ENCODE measurements around the gene CCP110.

CCP110 gene

DNA sequence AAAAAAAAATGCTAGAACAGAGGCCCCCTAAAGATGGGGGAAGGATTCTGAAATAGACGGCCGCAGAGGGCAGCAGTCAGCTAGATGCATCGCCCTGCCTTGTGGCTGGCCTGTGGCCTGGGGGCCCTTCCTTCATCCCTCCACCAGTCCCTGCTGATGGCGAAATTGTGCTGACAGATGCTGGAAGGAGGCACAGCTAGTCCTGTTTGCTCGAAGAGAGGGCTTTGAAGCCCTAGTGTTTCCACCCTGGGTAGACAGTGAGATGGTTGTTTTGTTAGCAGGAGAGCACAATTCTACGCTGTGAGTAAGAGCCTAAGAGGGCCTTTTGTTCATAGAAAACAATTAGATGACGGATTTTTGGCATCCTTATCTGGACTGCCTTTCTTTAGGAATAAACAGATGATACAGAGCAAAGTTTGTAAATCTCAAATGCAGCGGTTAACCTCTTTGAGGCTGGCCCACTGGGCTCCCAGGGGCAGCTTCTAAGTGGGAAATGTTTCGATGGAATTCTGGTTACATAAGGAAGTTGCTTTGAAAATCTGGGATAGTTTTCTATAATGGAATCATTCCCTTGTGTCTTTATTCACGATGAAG, 54.7 kb downstream of the CCP110 start:
- ATAC-seq (replicated peaks) = no peak
- Mint-ChIP-seq H3K4me3 (no peak overlapping the region), H3K27ac (no peak overlapping the region), H3K9me3 (no peaks in the 10 kb centered on the region), H3K27me3 (no peaks in the 10 kb centered on the region), H3K4me1 (ENCODE audit: low read depth in 2 of 2) (no peaks in the 10 kb centered on the region), H3K36me3 (ENCODE audit: insufficient read depth) (peaks cover 65% of the 10 kb centered on the region)
- no peak for DNase-seq

DNA sequence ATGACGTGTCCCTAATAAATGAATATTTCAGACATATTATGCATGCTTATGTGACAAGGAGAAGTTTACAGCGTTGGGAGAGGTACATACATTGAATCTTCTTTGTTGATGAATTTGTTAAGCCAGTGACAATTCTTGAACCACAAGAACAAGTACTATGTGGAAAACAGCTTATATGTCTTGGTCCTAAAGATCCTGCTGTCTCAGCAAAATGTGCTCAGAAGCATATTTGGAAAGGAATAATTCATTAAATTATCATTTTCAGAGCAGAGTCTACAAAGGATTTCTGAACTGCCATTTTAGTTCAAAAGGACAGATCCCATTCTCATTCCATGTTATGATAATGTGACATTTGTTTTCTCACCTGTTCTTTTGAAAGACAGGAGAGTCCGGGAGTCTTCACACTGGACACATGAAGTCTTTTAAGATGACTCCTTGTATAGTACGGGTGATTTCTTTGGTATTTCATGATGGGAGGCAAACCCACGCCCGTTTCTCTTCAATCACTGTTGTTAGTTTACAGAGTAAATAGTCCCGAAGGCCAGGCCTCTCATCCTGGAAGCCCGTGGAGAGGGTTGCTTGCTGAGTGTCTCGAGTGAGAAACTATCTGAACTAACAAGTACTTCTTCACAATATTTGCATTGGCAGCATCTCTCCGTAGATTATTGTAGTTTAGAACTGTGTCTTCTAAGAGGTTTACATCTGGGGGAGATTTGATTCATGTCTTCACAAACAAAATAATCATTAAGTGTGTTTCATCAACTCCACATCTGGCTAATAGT, 58.5 kb downstream of the CCP110 start:
- Mint-ChIP-seq H3K4me1 (ENCODE audit: low read depth in 2 of 2) (no peaks in the 10 kb centered on the region), H3K9me3 (no peaks in the 10 kb centered on the region), H3K4me3 (no peak overlapping the region), H3K27me3 (no peaks in the 10 kb centered on the region), H3K27ac (no peak overlapping the region), H3K36me3 (ENCODE audit: insufficient read depth) (peaks cover 51% of the 10 kb centered on the region)
- DNase-seq = no peak
- no peak for ATAC-seq (replicated peaks)

DNA sequence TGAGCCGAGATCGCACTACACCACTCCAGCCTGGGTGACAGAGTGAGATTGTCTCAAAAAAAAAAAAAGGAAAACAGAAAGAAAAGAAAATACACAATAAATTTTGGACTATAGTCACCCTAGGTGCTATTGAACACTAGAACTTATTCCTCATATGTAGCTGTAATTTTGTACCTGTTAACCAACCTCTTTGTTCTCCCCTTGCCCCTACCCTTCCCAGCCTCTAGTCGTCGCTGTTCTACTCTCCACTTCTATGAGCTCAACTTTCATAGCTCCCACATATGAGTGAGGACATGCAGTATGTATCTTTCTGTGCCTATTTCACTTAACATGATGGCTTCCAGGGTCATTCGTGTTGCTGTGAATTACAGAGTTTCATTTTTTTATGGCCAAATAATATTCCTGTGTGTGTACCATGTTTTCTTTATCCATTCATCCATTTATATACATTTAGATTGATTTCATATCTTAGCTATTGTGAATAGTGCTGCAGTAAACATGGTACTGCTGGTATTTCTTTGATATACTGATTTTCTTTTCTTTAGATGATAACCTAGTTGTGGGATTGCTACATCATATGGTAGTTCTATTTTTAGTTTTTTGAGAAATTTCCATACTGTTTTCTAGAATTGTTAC, 60.0 kb downstream of the CCP110 start:
- H3K27me3 Mint-ChIP-seq = no peaks in the 10 kb centered on the region
- DNase-seq (peak in 2 of 3 experiments; percentile 5 to 6), ATAC-seq (replicated peaks) (peak; percentile 54)
- no peak overlapping the region for H3K27ac Mint-ChIP-seq
- no peaks in the 10 kb centered on the region for H3K4me1 Mint-ChIP-seq (ENCODE audit: low read depth in 2 of 2)
- H3K36me3 Mint-ChIP-seq (ENCODE audit: insufficient read depth) = peaks cover 56% of the 10 kb centered on the region
- H3K9me3 Mint-ChIP-seq = no peaks in the 10 kb centered on the region
- no peak overlapping the region for H3K4me3 Mint-ChIP-seq

DNA sequence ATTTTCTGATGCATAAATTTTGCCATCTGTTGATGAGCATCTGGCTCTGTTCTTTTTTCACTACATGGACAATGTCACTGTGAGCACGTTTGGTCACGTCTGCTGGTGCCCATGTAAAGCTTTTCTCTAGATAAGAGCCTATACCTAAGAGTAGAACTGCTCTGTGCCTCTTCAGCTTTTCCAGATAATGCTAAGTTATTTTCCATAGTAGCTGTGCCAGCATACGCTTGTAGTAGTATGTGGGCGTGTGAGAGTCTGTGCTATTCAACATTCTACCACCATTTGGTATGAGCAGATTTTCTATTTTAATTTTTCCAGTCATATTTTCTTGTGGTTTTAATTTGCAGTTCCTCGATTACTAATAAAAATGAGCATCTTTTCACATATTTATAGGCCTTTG, 64.9 kb downstream of the CCP110 start:
- DNase-seq (no peak), ATAC-seq (replicated peaks) (no peak)
- H3K4me1 Mint-ChIP-seq (ENCODE audit: low read depth in 2 of 2) = no peaks in the 10 kb centered on the region
- no peaks in the 10 kb centered on the region for H3K9me3 Mint-ChIP-seq
- no peaks in the 10 kb centered on the region for H3K27me3 Mint-ChIP-seq
- H3K4me3 Mint-ChIP-seq = no peak overlapping the region
- H3K36me3 Mint-ChIP-seq (ENCODE audit: insufficient read depth) = peaks cover 53% of the 10 kb centered on the region
- H3K27ac Mint-ChIP-seq = no peak overlapping the region

DNA sequence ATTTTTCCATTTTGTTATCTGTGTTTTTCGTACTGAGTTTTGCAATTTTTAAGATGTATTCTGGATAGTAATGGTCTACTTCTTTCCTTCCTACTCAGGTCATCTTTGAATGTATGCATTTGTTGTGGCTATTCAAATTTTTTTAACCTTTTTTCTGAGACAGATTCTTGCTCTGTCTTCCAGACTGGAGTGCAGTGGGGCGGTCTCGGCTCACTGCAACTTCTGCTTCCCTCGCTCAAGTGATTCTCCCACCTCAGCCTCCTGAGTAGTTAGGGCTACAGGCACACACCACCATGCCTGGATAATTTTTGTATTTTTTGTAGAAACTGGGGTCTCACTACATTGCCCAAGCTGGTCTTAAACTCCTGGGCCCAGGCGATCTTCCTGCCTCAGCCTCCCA, 65.4 kb downstream of the CCP110 start:
- Mint-ChIP-seq H3K36me3 (ENCODE audit: insufficient read depth) (peaks cover 54% of the 10 kb centered on the region), H3K4me3 (no peak overlapping the region), H3K27me3 (no peaks in the 10 kb centered on the region), H3K9me3 (no peaks in the 10 kb centered on the region), H3K4me1 (ENCODE audit: low read depth in 2 of 2) (no peaks in the 10 kb centered on the region), H3K27ac (no peak overlapping the region)
- DNase-seq (no peak), ATAC-seq (replicated peaks) (no peak)

DNA sequence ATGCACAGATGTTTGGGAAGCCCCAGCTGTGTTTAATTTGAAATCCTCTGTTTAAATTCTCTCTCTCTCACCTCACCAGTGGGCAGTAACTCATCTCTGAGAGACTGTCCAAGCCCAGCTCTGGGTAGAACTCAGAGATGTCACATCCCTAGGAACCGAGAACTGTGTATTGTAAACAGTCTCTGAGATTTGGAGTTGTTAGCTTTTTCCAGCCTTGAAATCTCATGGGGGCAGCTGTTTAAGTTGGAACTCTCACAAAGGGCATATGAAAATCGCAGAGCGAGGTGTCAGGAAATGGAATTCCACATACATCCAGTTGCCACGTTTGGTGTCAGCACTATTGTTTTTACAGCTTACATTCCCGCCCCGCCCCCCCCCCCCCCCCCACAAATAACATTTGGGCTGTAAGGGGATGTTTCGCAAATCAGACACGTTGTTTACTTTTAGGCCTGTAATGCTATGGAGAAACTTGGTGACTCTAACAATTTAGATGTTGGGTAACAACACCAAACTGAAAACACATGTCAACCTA, 66.1 kb downstream of the CCP110 start:
- Mint-ChIP-seq H3K27ac (no peak overlapping the region), H3K9me3 (no peaks in the 10 kb centered on the region), H3K36me3 (ENCODE audit: insufficient read depth) (peaks cover 57% of the 10 kb centered on the region), H3K4me3 (no peak overlapping the region), H3K27me3 (no peaks in the 10 kb centered on the region), H3K4me1 (ENCODE audit: low read depth in 2 of 2) (no peaks in the 10 kb centered on the region)
- ATAC-seq (replicated peaks) (no peak), DNase-seq (no peak)

DNA sequence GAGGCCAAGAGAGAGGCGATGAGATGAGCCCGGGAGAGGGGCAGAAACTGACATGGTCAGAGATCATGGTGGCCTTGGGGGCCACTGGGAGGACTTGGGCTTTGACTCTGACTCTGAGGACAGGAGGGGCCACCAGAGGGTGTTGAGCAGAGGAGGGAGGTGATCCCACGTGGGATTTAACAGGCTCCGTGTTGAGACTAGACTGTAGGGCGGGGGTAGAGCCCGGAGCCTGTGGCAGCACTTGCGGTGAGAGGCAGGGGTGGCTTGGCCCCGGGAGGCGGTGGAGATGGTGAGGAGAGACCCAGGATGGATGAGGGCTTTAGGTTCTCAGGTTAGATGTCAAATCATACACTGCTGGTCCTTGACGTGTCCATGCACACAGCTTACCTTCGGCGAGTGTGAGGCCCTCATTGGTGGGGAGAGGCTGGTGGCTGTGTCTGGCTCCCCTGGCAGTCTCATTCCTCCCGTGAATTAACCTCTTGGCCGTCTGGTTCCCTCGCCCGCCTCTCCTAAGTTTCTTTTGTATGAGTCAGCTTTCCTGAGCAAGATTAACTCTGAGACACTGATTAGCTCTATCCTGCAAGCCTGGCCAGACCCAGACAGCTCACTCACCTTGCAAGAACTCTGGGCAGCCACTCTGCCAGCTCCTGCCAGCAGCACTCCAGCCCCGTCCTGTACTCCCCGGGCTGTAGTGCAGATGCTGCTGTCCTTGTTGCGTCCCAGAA, 71.5 kb downstream of the CCP110 start:
- peaks cover 38% of the 10 kb centered on the region for H3K36me3 Mint-ChIP-seq (ENCODE audit: insufficient read depth)
- DNase-seq (no peak), ATAC-seq (replicated peaks) (no peak)
- H3K4me1 Mint-ChIP-seq (ENCODE audit: low read depth in 2 of 2) = peaks cover 0 to 5% of the 10 kb centered on the region in 2 donors
- H3K27me3 Mint-ChIP-seq = no peaks in the 10 kb centered on the region
- no peaks in the 10 kb centered on the region for H3K9me3 Mint-ChIP-seq
- no peak overlapping the region for H3K4me3 Mint-ChIP-seq
- H3K27ac Mint-ChIP-seq = no peak overlapping the region

DNA sequence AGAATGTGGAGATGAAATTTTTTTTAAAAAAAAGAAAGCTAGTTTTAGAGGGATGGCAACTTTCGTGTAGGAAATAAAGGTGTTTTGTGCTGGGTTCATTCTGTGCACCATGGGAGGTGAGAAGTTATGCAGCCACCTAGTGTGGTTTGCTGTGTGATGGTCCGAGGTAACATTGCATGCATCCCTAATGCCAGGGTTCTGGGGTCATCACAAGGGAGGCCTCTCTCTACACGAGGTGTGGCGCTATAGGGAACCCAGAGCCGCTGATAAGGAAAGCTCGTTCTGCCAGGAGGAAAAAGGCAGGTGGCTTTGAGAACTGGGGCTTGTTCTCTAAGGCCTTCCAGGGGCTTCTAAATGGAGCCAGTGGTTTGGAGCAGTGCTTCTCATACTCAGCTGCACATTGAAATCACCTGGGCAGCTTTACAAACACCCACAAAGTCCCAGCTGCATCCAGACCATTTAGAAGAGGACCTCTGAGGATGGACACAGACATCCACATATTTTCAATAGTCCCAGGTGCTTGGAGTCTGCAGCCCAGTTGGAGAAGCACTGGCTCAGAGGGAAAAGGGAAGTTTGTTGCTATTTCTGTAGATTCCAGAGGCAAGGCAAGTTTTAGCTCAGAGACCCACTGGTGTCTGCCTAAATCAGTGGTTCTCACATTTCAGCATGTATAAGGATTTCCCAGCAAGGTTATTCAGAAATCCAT, 75.2 kb downstream of the CCP110 start:
- DNase-seq = no peak
- no peak for ATAC-seq (replicated peaks)
- H3K4me1 Mint-ChIP-seq (ENCODE audit: low read depth in 2 of 2) = peaks cover 0 to 5% of the 10 kb centered on the region in 2 donors
- peak overlapping the region in 1 of 2 donors; percentile 84 for H3K27ac Mint-ChIP-seq
- H3K27me3 Mint-ChIP-seq = no peaks in the 10 kb centered on the region
- no peak overlapping the region for H3K4me3 Mint-ChIP-seq
- no peaks in the 10 kb centered on the region for H3K9me3 Mint-ChIP-seq
- peaks cover 30% of the 10 kb centered on the region for H3K36me3 Mint-ChIP-seq (ENCODE audit: insufficient read depth)

DNA sequence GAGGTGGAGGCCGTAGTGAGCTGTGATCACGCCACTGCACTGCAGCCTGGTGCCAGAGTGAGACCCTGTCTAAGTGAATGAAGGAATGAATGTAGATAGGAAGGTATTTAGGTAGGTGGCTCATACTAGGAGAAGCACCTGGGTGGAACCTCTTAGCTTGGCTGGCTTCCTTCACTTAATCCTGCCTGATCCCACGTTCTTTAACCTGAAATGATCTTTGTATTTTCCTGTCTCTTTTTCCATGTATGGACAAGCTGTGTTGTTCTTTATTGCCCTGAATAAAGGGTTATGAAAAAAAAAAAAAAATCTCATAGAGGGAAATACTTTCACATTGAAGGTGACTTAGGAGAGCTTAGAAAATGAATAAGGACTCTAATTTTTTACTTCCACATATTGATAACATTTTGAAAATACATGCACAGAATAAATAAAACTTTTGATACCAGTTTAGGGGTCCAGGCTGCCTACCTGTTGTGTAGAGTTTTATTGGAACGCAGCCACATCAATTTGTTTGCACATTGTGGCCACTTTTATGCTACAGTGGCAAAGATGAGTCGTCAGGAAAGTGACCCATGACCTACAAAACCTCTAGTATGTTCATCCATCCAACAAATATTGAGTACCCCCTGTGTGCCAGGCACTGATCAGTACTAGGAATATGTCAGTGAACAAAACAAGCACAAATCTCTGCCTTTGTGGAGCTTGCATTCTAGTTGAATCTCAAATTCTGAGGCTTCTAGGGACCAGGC, 76.4 kb downstream of the CCP110 start:
- no peak for DNase-seq
- Mint-ChIP-seq H3K4me3 (no peak overlapping the region), H3K4me1 (ENCODE audit: low read depth in 2 of 2) (peaks cover 0 to 5% of the 10 kb centered on the region in 2 donors), H3K27ac (no peak overlapping the region), H3K27me3 (no peaks in the 10 kb centered on the region), H3K36me3 (ENCODE audit: insufficient read depth) (peaks cover 23% of the 10 kb centered on the region), H3K9me3 (no peaks in the 10 kb centered on the region)
- ATAC-seq (replicated peaks) = no peak

DNA sequence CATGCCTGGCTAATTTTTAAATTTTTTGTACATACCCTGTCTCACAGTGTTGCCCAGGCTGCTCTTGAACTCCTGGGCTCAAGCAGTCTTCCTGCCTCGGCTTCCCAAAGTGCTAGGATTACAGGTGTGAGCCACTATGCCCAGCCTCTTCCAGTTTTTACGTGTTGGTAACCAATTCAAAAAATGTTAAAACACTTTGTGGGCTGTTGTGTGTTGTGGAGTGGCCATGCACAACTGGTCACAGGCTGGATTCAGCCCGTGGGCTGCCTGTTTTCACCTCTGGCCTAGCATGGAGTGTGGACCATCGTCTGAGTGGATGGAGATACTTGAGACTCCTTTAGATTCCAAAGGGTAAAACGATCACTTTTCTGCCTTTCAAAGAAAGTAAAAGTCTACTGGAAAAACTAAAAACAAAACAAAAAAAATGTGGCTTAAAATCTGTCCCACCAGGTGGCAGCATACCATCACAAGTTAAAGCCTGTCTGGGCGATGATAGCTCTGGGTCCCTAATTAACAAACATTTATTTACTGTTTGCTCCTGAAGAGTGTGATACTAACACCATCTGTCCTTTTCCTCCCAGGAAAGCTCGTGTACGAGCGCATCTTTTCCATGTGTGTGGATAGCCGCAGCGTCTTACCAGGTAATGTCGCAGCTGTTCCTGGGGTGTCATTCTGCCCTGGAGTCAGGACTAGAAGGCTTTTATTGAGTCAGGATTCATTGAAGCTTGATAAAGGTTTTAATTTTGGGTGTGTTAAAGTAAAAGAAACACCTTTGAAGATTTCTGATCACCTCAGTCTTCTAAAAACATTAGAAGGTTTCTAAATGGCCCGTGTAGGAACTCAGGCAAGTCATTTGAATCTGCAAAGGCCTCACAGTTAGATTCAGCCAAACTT, 77.6 kb downstream of the CCP110 start:
- H3K27ac Mint-ChIP-seq = peak overlapping the region in 1 of 2 donors; percentile 16
- DNase-seq = peak; percentile 20 to 35 (median 22)
- peaks cover 0 to 5% of the 10 kb centered on the region in 2 donors for H3K4me1 Mint-ChIP-seq (ENCODE audit: low read depth in 2 of 2)
- peaks cover 23% of the 10 kb centered on the region for H3K36me3 Mint-ChIP-seq (ENCODE audit: insufficient read depth)
- H3K27me3 Mint-ChIP-seq = no peaks in the 10 kb centered on the region
- ATAC-seq (replicated peaks) = no peak
- H3K4me3 Mint-ChIP-seq = no peak overlapping the region
- H3K9me3 Mint-ChIP-seq = no peaks in the 10 kb centered on the region

All from effector memory CD8-positive, alpha-beta T cell (primary cell).